AG09309 (cell line): ENCODE data around the gene TRIM27.

Experiments used
- DNase-seq: peaks from one replicate; pipeline ENCODE4 v3.0.0-alpha.2; 2010; ENCODE audit warnings: low read depth
- H3K4me3 ChIP-seq: 2 replicates; pipeline ENCODE4 v1.5.1; 2011; ENCODE audit warnings: mild to moderate bottlenecking, low read depth, low read length, moderate library complexity; ENCODE audit not compliant: control insufficient read depth
- TF ChIP-seq, protein P1 (sequence below): IDR thresholded peaks from 2 replicates; pipeline ENCODE4 v1.5.1; 2011; ENCODE audit warnings: mild to moderate bottlenecking, low read depth, low read length, inconsistent platforms; ENCODE audit not compliant: insufficient read depth, control insufficient read depth; ENCODE audit errors: missing control alignments

TRIM27 gene

DNA sequence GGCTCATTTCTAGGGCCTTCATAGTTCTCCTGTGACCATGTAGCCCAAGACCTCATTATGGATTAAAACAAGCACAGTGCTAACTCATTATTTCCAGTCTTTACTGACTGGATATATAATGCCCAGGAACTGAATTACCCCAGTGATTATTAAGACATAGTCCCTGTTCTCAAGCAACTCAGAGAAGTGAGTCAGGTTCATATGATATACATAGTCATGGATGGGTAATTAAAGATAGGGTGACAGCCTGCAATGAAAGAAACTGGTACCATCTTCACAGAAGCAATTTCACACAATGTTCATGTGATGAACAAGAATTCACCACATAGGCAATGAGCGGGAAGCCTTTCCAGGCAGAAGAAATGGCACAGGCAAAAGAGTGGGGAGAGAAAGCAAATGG lies 3.5 kb downstream of the TRIM27 start:
- no peak overlapping the region for H3K4me3 ChIP-seq
- no peak for DNase-seq
- TF ChIP-seq, protein P1, sequence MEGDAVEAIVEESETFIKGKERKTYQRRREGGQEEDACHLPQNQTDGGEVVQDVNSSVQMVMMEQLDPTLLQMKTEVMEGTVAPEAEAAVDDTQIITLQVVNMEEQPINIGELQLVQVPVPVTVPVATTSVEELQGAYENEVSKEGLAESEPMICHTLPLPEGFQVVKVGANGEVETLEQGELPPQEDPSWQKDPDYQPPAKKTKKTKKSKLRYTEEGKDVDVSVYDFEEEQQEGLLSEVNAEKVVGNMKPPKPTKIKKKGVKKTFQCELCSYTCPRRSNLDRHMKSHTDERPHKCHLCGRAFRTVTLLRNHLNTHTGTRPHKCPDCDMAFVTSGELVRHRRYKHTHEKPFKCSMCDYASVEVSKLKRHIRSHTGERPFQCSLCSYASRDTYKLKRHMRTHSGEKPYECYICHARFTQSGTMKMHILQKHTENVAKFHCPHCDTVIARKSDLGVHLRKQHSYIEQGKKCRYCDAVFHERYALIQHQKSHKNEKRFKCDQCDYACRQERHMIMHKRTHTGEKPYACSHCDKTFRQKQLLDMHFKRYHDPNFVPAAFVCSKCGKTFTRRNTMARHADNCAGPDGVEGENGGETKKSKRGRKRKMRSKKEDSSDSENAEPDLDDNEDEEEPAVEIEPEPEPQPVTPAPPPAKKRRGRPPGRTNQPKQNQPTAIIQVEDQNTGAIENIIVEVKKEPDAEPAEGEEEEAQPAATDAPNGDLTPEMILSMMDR = no peak

DNA sequence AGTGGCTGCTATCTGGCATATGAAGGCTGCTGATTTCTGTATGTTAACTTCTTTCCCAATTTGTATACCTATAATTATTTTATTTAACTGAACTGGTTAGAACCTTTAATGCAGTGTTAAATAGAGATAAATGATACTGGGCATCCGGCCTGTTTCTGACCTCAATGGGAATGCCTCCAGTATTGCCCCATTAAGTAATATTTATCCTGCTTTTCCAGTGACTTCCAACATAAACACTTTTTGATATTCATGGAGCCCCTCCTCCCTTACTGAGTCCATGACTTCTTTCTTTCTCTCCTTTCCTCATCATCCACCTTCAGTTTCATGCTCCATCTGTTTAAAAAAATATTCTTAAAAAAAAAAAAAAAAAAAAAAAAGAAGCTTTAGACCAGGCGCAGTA lies 8.8 kb downstream of the TRIM27 start:
- TF ChIP-seq, protein P1 = no peak
- no peak overlapping the region for H3K4me3 ChIP-seq
- DNase-seq = no peak

DNA sequence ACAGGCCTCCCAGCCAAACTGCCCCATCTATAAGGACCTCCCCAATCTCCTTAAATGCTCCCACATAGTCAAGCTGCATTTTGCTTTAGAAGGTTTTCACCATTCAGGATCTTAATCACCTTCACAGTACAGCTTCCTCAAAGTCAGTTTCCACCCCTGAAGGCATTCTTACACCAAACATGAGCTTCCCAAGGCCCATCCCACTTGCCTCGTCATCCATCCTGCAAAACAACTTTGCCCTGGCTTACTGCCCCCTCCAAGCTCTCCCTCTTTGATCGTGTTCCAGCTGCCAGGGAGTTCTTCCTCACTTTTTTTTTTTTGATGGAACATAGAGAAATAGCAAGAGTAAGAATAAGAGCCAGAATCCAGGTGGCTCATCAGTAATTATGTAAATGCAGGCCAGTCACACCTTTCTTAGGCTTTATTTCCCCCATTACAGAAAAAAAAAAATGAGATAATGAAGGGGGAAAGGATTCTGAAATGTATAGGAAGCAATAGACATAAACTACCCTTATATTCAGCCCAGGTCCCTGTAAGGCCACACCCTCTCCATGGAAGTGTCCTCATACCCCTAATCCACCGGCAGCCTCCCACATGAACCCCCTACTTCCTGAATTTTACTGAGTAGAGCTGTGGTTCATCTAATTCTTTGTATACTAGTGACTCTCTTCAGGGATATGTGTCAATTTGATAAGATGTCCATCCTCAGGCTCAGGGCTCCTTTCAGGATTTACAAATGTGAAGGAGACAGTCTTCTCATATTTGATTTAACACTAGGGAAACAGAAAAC lies 12.7 kb downstream of the TRIM27 start:
- no peak overlapping the region for H3K4me3 ChIP-seq
- DNase-seq = no peak
- TF ChIP-seq, protein P1 = no peak

DNA sequence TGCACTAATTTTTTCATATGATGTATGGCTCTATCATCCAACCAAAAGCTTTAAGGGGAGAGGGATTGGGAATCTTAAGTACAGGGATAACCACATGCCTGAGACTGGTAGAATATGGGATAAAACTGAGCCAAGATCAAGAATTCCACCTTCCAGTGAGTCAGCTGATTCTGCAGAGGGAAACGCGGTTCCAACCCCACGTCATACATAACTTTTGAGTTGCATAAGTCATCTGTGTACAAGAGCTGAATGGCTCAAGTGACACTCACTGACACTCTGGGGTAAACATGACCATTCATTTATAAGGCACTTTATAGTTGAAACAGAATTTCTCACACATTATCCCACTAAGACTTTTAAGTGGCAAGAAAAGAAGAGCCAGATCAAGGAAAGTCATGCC lies 16.4 kb downstream of the TRIM27 start:
- DNase-seq = peak; percentile 45
- no peak overlapping the region for H3K4me3 ChIP-seq
- TF ChIP-seq, protein P1 = no peak

DNA sequence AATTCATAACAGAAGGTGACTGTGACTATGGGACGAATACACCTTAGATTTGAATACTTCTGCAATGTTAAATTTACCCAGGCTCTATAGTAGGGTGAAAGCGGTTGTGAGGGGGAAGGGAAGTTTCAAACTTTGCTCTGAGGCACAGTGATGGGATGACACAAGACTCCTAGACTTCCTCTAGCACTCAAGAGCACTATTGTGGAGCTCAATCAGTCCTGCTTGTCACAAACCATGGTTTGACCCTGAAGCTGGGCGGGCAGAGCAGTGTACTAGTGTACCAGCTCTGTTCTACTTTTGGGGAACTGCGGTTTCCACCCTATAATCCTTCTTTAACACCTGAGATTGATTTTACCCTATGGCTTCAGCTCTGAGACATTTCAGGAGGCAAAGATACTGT lies 17.1 kb downstream of the TRIM27 start:
- H3K4me3 ChIP-seq = no peak overlapping the region
- DNase-seq = no peak
- TF ChIP-seq, protein P1 = no peak

DNA sequence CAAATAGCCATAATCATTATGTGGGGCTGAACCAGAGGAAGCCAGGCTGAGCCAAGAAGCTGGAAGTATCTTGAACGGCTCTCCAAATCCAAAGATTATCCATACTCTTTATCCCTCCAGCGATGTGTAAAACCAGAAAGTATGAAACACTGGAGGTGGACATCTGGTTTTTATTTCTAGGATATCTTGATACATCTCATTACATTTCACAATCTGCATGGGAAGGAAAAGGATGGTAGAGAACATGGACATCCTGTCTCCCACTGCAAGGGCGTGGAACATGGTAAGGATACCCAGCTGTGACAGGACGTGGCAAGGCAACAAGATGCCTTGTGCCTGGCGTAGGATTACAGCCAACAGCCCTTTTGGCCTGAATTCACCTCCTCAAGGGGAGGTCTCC lies 20.1 kb downstream of the TRIM27 start:
- DNase-seq = no peak
- TF ChIP-seq, protein P1 = no peak
- H3K4me3 ChIP-seq = no peak overlapping the region
